Naive B cell (primary cell): ENCODE measurements around the gene JARID2. TPM values are rescaled to one million over a fixed set of nuclear protein-coding genes. Genes with fewer than 3 reads are reported as not detected.
"Not testable (repeated sequence)": the region's sequence is repeated elsewhere in the genome, so short reads cannot be mapped to it uniquely, and the experiment has no call there.

ENCODE experiments used
- ATAC-seq, 2 donors: fragments of 150-1000 bp; cut with Tn5 transposase; 2 replicates each; pipeline ENCODE4 v1.10.0; 2021; ENCODE audit warnings: low read depth in 2 of 2, mild to moderate bottlenecking in 2 of 2, moderate library complexity in 2 of 2
- DNase-seq: peaks from one replicate; pipeline ENCODE4 v3.0.0; 2022
- H3K27ac Mint-ChIP-seq, 6 donors: one replicate each; pipeline ENCODE4 v1.8.0; 2020 to 2022; ENCODE audit warnings: mild to moderate bottlenecking in 6 of 6, mixed read lengths in 6 of 6, moderate library complexity in 5 of 6, inconsistent platforms in 2 of 6
- H3K27me3 Mint-ChIP-seq, 3 donors: one replicate each; pipeline ENCODE4 v1.8.0; 2021 to 2022; ENCODE audit warnings: mixed read lengths in 3 of 3, mild to moderate bottlenecking in 1 of 3
- H3K36me3 Mint-ChIP-seq, 2 donors: one replicate each; pipeline ENCODE4 v1.8.0; 2020 to 2022; ENCODE audit warnings: mixed read lengths in 2 of 2, inconsistent platforms in 1 of 2, mild to moderate bottlenecking in 1 of 2
- H3K4me1 Mint-ChIP-seq, 3 donors: one replicate each; pipeline ENCODE4 v1.8.0; 2020 to 2022; ENCODE audit warnings: mixed read lengths in 3 of 3, inconsistent platforms in 1 of 3, mild to moderate bottlenecking in 1 of 3, moderate library complexity in 1 of 3
- H3K4me3 Mint-ChIP-seq, 8 donors: one replicate each; pipeline ENCODE4 v1.8.0; 2020 to 2022; ENCODE audit warnings: mild to moderate bottlenecking in 8 of 8, mixed read lengths in 8 of 8, moderate library complexity in 8 of 8, inconsistent platforms in 2 of 8
- H3K9me3 Mint-ChIP-seq, 7 donors: one replicate each; pipeline ENCODE4 v1.8.0; 2020 to 2022; ENCODE audit warnings: mixed read lengths in 7 of 7, mild to moderate bottlenecking in 5 of 7, inconsistent platforms in 2 of 7, moderate library complexity in 1 of 7
- polyA plus RNA-seq, 6 donors: library from polyadenylated mRNA; unstranded; fragments of 300-500 nt; fragmentation: Illumina TruSeq; gene quantifications; one replicate each; pipeline ENCODE4 v1.2.3, GENCODE V29; 2021; ENCODE audit warnings: low read depth in 6 of 6

The JARID2 gene
- polyA plus RNA-seq, 6 donors from 2014 or later: 2.7 to 21.9 (median 16.6) TPM

DNA sequence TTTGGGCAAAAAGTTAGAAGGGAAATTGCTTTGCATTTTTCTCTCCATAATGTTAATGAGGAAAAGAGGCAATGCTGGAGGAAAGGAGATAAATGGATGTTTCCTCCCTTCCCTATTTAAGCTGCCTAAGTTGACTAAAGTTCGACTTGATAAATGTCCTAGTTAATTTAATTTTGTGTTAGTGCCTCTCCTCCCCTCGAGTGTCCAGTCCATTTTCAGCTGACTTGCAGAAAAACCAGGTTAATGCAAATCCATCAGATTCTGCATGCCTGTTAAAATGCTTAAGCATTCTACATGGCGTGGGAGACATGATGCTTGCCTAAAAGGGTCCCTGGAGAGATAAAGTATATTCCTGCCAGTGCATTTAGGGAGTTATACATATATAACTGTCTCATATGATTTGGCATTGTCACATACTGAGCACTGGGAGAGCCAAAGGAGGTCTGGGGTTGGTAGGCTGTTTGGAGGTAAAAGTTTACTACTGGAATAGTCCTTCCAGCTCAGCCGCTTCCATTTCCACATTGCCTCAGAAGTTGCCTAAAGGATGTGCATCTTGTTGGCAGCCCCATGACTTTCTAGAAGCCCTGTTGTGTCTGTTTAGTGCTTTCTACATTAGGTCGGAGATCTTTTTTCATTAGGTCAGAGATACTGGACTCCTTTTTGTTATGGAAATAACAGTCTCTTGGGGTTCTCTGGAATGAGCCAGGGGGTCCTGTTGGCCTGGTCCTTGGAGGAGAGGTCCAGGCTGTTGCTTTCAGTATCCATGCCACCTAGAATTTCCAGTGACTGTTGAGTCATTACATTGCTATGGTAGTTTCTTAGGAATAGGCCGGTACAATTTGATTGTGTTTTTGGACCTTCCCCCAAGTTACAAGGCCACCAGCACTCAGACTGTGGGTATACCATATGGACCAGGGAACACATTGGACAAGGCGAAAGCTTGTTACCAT, 30.4 kb downstream of the JARID2 start:
- H3K4me1 Mint-ChIP-seq: peaks cover 58 to 98% (median 91%) of the 10 kb centered on the region in 3 donors
- peak overlapping the region in 1 of 8 donors; percentile 20 for H3K4me3 Mint-ChIP-seq
- ATAC-seq (no peak), DNase-seq (no peak)
- H3K27me3 Mint-ChIP-seq: no peaks in the 10 kb centered on the region
- peak overlapping the region in 1 of 6 donors; percentile 63 for H3K27ac Mint-ChIP-seq
- H3K9me3 Mint-ChIP-seq: no peaks in the 10 kb centered on the region
- H3K36me3 Mint-ChIP-seq: no peaks in the 10 kb centered on the region

GRCh38 chr6:15279047-15279661, 33.3 kb downstream of the JARID2 start:
- H3K4me1 Mint-ChIP-seq: peaks cover 60 to 97% (median 94%) of the 10 kb centered on the region in 3 donors
- no peaks in the 10 kb centered on the region for H3K36me3 Mint-ChIP-seq
- peak overlapping the region in 3 of 6 donors; percentile 1 to 25 (median 6) for H3K27ac Mint-ChIP-seq
- H3K27me3 Mint-ChIP-seq: no peaks in the 10 kb centered on the region
- no peaks in the 10 kb centered on the region for H3K9me3 Mint-ChIP-seq
- H3K4me3 Mint-ChIP-seq: peak overlapping the region in 3 of 8 donors; percentile 29 to 54 (median 48)
- ATAC-seq: no peak
- DNase-seq: no peak

DNA sequence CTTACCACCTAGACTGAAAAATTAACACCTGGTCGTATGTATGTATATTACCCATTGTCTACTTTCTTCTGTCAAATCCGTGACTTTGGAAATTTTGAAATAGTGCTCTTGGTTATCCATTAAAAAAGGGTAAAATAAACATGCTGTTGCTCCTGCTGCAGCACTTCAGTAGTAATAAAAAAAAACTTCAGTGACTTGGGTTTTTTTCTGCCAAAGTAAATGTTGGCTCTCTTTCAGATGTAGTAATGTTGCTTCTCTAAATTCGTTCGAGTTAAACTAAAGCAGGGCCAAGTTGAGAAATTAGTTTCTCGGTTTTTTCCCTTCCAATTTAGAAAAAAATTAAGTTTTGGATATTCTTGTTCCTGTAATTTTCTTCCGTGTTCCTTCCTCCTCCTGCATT, 34.2 kb downstream of the JARID2 start:
- ATAC-seq: no peak
- H3K27ac Mint-ChIP-seq: peak overlapping the region in 1 of 6 donors; percentile 63
- no peaks in the 10 kb centered on the region for H3K9me3 Mint-ChIP-seq
- peak overlapping the region in 6 of 8 donors; percentile 15 to 73 (median 56) for H3K4me3 Mint-ChIP-seq
- no peak for DNase-seq
- H3K36me3 Mint-ChIP-seq: no peaks in the 10 kb centered on the region
- H3K4me1 Mint-ChIP-seq: peaks cover 61 to 97% (median 94%) of the 10 kb centered on the region in 3 donors
- no peaks in the 10 kb centered on the region for H3K27me3 Mint-ChIP-seq

GRCh38 chr6:15280961-15281360, 35.1 kb downstream of the JARID2 start:
- Mint-ChIP-seq H3K36me3 (no peaks in the 10 kb centered on the region), H3K9me3 (no peaks in the 10 kb centered on the region), H3K4me3 (peak overlapping the region in 7 of 8 donors; percentile 2 to 73 (median 47)), H3K27me3 (no peaks in the 10 kb centered on the region), H3K27ac (peak overlapping the region in 3 of 6 donors; percentile 14 to 44 (median 44)), H3K4me1 (peaks cover 59 to 95% (median 93%) of the 10 kb centered on the region in 3 donors)
- ATAC-seq (no peak), DNase-seq (no peak)

GRCh38 chr6:15282334-15282733, 36.5 kb downstream of the JARID2 start:
- Mint-ChIP-seq H3K27ac (peak overlapping the region; percentile 34 to 88 (median 73)), H3K36me3 (no peaks in the 10 kb centered on the region), H3K9me3 (no peaks in the 10 kb centered on the region), H3K27me3 (no peaks in the 10 kb centered on the region), H3K4me3 (peak overlapping the region in 4 of 8 donors; percentile 21 to 70 (median 42)), H3K4me1 (peaks cover 55 to 87% (median 83%) of the 10 kb centered on the region in 3 donors)
- DNase-seq (no peak), ATAC-seq (no peak)

GRCh38 chr6:15283986-15284361, 38.1 kb downstream of the JARID2 start:
- Mint-ChIP-seq H3K4me1 (peaks cover 60 to 88% (median 83%) of the 10 kb centered on the region in 3 donors), H3K27me3 (no peaks in the 10 kb centered on the region), H3K9me3 (no peaks in the 10 kb centered on the region), H3K4me3 (peak overlapping the region in 4 of 8 donors; percentile 5 to 41 (median 14)), H3K27ac (peak overlapping the region in 3 of 6 donors; percentile 18 to 81 (median 67)), H3K36me3 (peaks cover 0 to 4% of the 10 kb centered on the region in 2 donors)
- DNase-seq (no peak), ATAC-seq (no peak)

DNA sequence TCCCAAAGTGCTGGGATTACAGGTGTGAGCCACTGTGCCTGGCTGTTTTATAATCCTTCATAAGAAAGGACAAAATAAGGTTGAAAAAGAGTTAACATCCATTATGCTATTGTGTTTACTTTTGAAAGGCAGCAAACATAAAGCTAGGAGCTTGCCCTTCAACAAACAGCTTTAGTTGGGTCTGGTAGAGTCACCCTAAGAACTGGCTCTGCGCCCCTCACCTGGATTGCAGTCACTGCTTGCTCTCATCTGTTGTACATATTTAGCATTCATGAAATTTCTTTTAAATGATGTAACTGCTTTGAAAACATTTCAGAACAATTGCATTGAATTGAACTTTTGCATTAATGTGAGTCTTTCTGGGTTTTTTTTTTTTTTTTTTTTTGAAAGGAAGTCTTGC, 38.9 kb downstream of the JARID2 start:
- ATAC-seq (no peak), DNase-seq (no peak)
- H3K4me3 Mint-ChIP-seq: peak overlapping the region in 1 of 8 donors; percentile 11
- peaks cover 56 to 83% (median 77%) of the 10 kb centered on the region in 3 donors for H3K4me1 Mint-ChIP-seq
- no peaks in the 10 kb centered on the region for H3K9me3 Mint-ChIP-seq
- H3K36me3 Mint-ChIP-seq: peaks cover 0 to 7% of the 10 kb centered on the region in 2 donors
- peak overlapping the region in 2 of 6 donors; percentile 36 to 88 for H3K27ac Mint-ChIP-seq
- no peaks in the 10 kb centered on the region for H3K27me3 Mint-ChIP-seq

- H3K27me3 Mint-ChIP-seq: no peaks in the 10 kb centered on the region
- H3K4me1 Mint-ChIP-seq: peaks cover 49 to 83% (median 72%) of the 10 kb centered on the region in 3 donors
- H3K4me3 Mint-ChIP-seq: peak overlapping the region in 2 of 8 donors; percentile 1 to 22
- DNase-seq (no peak), ATAC-seq (no peak)
- H3K27ac Mint-ChIP-seq: no peak overlapping the region
- peaks cover 0 to 7% of the 10 kb centered on the region in 2 donors for H3K36me3 Mint-ChIP-seq
- H3K9me3 Mint-ChIP-seq: no peaks in the 10 kb centered on the region
These were observed 39.9 kb downstream of the JARID2 start for GRCh38 chr6:15285682-15286294.

GRCh38 chr6:15287670-15288375, 42.0 kb downstream of the JARID2 start:
- DNase-seq (peak; percentile 67), ATAC-seq (peak; percentile 99 to 100)
- H3K4me1 Mint-ChIP-seq: peaks cover 38 to 83% (median 64%) of the 10 kb centered on the region in 3 donors
- no peaks in the 10 kb centered on the region for H3K9me3 Mint-ChIP-seq
- no peaks in the 10 kb centered on the region for H3K27me3 Mint-ChIP-seq
- H3K27ac Mint-ChIP-seq: peak overlapping the region in 5 of 6 donors; percentile 44 to 88 (median 72)
- peaks cover 2 to 7% of the 10 kb centered on the region in 2 donors for H3K36me3 Mint-ChIP-seq
- peak overlapping the region in 6 of 8 donors; percentile 62 to 81 (median 74) for H3K4me3 Mint-ChIP-seq

DNA sequence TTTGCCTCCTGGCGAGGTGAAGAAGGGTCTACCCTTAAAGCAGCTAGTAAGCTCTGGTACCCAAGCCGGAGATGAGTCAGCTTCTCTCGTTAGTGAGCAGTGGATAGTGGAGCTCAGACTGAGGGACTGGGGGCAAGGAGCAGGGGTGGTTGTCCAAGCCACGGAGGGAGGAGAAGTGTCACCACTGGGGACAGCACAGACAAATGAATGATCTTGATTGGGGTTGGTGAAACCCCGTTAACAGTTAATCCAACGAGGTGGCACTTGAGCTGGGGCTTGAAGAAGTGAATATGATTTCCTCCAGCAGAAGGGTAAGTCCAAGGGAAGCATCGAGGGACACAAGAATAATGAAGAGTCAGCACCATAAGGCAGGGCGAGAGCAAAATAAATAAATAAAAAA, 43.0 kb downstream of the JARID2 start:
- no peak for DNase-seq
- Mint-ChIP-seq H3K27ac (peak overlapping the region in 5 of 6 donors; percentile 21 to 92 (median 61)), H3K27me3 (no peaks in the 10 kb centered on the region), H3K4me1 (peaks cover 45 to 84% (median 65%) of the 10 kb centered on the region in 3 donors), H3K36me3 (peaks cover 4 to 7% of the 10 kb centered on the region in 2 donors), H3K9me3 (no peaks in the 10 kb centered on the region), H3K4me3 (peak overlapping the region in 2 of 8 donors; percentile 34)
- ATAC-seq: no peak

DNA sequence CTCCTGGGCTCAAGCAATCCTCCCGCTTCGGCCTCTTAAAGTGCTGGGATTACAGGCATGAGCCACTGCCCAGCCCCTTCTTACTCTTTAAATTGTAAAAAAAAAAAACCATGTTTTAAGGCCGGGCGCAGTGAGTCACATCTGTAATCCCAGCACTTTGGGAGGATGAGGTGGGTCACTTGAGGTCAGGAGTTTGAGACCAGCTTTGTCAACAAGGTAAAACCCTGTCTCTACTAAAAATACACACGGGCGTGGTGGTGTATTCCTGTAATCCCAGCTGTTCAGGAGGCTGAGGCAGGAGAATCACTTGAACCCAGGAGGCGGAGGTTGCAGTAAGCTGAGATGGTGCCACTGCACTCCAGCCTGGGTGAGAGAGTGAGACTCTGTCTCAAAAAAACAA, 43.6 kb downstream of the JARID2 start:
- not testable (repeated sequence) for H3K27me3 Mint-ChIP-seq, ATAC-seq, H3K36me3 Mint-ChIP-seq, DNase-seq, H3K9me3 Mint-ChIP-seq
- Mint-ChIP-seq H3K4me3 (peak overlapping the region in 2 of 8 donors; percentile 9 to 44), H3K4me1 (peaks cover 46 to 84% (median 65%) of the 10 kb centered on the region in 3 donors), H3K27ac (peak overlapping the region in 1 of 6 donors; percentile 74)

GRCh38 chr6:15290067-15290680, 44.3 kb downstream of the JARID2 start:
- no peak overlapping the region for H3K27ac Mint-ChIP-seq

More at GRCh38 chr6:15290067-15290680, 44.3 kb downstream of the JARID2 start:
- Mint-ChIP-seq H3K27me3 (no peaks in the 10 kb centered on the region), H3K4me3 (peak overlapping the region in 1 of 8 donors; percentile 53), H3K4me1 (peaks cover 50 to 80% (median 63%) of the 10 kb centered on the region in 3 donors), H3K9me3 (no peaks in the 10 kb centered on the region), H3K36me3 (peaks cover 4 to 7% of the 10 kb centered on the region in 2 donors)
- ATAC-seq (no peak), DNase-seq (no peak)
